ENCODE measurements around the gene WBP2.
"Not testable (repeated sequence)": the region's sequence is repeated elsewhere in the genome, so short reads cannot be mapped to it uniquely, and the experiment has no call there.

The WBP2 gene

GRCh38 chr17:75865404-75866188 is 10.5 kb upstream of the WBP2 start:
- not testable (repeated sequence) for DNase-seq

GRCh38 chr17:75864887-75865286 is 9.8 kb upstream of the WBP2 start:
- DNase-seq = not testable (repeated sequence)

GRCh38 chr17:75864448-75864871 is 9.3 kb upstream of the WBP2 start:
- no peak for DNase-seq

- no peak for DNase-seq
These were observed 6.8 kb upstream of the WBP2 start for GRCh38 chr17:75861927-75862317.

GRCh38 chr17:75859358-75859757 is 4.2 kb upstream of the WBP2 start:
- DNase-seq = not testable (repeated sequence)

- DNase-seq = no peak
These were observed 1.1 kb upstream of the WBP2 start for GRCh38 chr17:75856062-75856756.

GRCh38 chr17:75854881-75855309 is 240 bp downstream of the WBP2 start:
- DNase-seq = no peak

GRCh38 chr17:75854101-75854748 is 910 bp downstream of the WBP2 start:
- no peak for DNase-seq

- no peak for DNase-seq
These were observed 1.7 kb downstream of the WBP2 start for GRCh38 chr17:75853433-75853832.

- not testable (repeated sequence) for DNase-seq
These were observed 3.5 kb downstream of the WBP2 start for GRCh38 chr17:75851693-75851991.

- no peak for DNase-seq
These were observed 4.0 kb downstream of the WBP2 start for GRCh38 chr17:75850928-75851692.

GRCh38 chr17:75849724-75850123 is 5.4 kb downstream of the WBP2 start:
- no peak for DNase-seq

GRCh38 chr17:75849279-75849646 is 5.9 kb downstream of the WBP2 start:
- no peak for DNase-seq

- DNase-seq = peak; percentile 69
These were observed 6.4 kb downstream of the WBP2 start for GRCh38 chr17:75848523-75849278.

- DNase-seq = no peak
These were observed 7.3 kb downstream of the WBP2 start for GRCh38 chr17:75847614-75848522.

- no peak for DNase-seq
These were observed 8.2 kb downstream of the WBP2 start for GRCh38 chr17:75846692-75847613.

- no peak for DNase-seq
These were observed 9.0 kb downstream of the WBP2 start for GRCh38 chr17:75845933-75846691.

GRCh38 chr17:75845058-75845711 is 9.9 kb downstream of the WBP2 start:
- no peak for DNase-seq

GRCh38 chr17:75844530-75845057 is 10.5 kb downstream of the WBP2 start:
- no peak for DNase-seq
